ENCODE results near the gene KCND2.
"Not testable (repeated sequence)": the region's sequence is repeated elsewhere in the genome, so short reads cannot be mapped to it uniquely, and the experiment has no call there.

Gene KCND2

DNA sequence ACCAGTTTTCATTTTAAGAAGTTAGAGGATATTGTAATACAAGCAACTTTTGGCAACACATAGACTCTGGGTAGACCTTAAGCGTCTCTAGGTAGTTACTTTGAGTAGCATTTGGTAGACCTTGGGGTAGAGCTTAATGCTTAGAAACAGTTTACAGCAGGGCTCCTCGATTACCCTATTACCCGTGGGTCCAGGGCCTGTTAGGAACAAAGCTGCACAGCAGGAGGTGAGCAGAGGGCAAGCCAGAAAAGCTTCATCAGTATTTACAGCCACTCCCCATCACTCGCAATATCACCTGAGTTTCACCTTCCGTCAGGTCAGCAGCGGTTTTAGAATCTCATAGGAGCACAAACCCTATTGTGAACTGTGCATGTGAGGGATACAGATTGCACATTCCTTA, 411.5 kb downstream of the KCND2 start:
- in situ Hi-C loops (cut with MboI; ENCODE audit: low sequenced_read_pairs), result no loop called here

DNA sequence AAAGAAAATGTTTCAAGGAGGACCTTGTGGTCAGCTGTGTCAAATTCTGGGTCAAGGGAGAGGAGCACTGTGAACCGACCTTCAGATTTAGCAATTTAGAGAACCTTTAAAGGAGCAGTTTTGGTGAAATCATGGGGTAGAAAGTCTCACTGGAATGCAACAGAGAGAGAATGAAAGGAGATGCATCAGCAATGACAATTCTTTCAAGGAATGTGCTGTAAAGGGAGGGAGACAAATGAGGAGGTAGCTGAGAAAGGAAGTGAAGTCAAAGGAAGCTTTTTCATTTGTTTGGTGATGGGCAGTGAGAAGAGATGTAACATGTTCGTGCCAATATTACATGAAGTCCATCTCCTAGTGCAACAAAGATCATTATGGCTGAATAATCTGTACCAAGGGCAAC, 418.9 kb downstream of the KCND2 start:
- in situ Hi-C loops (cut with MboI; ENCODE audit: low sequenced_read_pairs), result no loop called here

DNA sequence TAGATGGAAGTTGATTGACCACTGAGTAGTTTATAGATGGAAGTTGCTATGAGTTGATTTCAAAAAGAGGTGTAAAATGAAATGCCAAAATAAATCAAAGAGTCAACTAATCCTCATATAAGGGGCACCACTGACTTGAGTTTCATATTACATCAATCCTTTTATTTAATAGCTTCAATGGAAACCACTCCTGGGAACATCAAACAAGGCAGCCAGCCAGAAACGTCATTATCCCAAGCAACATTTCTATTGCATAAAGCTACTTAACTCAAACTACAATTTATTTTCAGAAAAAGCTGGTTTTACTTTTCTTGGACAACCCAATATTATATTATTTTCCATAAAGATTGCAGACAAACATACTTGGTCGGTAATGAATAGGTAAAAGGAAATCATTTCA, 422.9 kb downstream of the KCND2 start:
- in situ Hi-C loops (cut with MboI; ENCODE audit: low sequenced_read_pairs), result no loop called here

DNA sequence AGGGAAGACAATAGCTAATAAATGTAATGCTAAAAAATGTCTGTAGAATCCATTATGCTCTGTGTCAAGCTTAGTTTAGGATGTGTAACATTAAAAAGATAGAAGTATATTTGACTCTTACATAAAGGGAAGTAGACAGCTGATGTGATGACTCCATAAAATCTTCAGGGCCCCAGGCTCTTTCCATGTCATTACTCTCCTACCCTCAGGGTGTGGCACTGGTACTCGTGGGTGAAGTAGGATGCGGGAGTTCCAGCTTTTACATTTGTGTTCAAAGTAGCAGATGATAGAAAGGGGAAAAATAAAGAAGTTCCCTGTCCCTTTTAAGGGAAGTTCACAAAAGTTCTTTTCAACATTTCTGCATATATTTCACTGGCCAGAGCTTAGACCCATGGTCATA, 427.8 kb downstream of the KCND2 start:
- in situ Hi-C loops (cut with MboI; ENCODE audit: low sequenced_read_pairs), result no loop called here

DNA sequence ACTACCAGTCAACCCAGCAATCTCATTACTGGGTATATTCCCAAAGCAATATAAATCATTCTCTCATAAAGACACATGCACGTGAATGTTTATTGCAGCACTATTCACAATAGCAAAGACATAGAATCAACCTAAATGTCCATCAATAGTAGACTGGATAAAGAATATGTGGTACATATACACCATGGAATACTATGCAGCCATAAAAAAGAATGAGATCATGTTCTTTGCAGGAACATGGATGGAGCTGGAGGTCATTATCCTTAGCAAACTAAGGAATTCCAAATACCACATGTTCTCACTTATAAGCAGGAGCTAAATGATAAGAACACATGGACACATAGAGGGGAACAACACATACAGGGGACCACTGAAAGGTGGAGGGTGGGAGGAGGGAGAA, 429.4 kb downstream of the KCND2 start:
- in situ Hi-C loops (cut with MboI; ENCODE audit: low sequenced_read_pairs), result not testable (repeated sequence)

DNA sequence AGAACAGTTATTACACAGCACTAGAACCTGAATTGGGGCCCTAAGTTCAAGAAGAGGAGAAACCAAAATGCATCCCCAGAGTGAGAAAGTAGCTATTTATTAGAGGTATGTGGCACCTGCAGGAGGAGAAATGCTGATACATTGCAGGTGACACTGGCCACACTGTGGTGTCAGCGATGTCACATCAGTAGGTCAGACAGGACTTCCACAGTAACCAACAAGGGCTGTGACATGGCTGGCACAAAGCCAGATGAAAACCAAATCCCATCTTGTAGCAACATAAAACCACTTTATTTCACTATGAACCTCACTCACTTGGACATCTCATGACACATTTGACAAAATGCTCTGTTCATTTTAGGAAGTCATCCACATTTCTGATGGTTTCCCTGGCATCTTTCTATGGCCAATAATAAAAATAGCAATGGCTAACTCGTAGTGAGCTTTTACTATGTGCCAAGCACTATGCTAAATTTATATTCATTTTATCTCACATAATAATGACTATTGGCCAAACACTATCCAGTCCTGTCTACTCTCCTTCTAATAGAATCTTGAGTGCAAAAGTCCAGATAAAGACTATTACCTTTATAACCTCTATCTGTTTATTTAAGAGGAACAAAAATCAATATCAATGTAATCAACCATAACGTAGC, 430.7 kb downstream of the KCND2 start:
- in situ Hi-C loops (cut with MboI; ENCODE audit: low sequenced_read_pairs), result no loop called here

DNA sequence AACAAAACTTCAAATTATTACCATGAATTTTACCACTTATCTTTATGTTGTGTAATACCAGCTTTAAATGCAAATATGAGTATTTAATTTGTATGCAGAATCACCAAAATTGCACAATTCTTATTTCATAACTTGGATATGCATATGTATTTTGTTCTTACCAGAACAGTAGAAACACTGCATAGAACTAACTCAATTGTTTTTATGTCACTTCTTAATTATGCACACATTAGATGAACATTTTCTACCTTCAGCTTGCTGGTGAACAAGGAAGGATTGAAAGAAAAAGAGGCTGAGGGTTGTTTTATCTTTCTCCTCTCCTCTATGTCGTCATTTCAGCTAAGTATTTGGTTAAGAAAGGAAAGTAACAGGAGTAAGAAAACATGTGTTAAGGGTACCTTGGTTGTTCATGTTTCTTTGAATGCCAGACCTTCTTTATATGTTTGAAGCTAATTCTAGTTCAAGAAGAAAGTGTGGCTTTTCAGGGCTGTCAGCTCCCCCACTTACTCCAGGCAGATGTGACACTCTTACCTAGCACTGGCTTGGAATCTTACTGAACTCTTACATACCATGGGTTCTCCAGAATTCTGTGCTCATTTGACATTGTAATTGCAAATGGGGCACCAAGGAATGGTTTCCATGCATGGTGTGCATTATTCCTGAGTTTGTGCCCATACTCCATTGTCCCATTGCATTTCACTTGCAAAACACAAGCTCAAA, 436.4 kb downstream of the KCND2 start:
- in situ Hi-C loops (cut with MboI; ENCODE audit: low sequenced_read_pairs), result no loop called here

DNA sequence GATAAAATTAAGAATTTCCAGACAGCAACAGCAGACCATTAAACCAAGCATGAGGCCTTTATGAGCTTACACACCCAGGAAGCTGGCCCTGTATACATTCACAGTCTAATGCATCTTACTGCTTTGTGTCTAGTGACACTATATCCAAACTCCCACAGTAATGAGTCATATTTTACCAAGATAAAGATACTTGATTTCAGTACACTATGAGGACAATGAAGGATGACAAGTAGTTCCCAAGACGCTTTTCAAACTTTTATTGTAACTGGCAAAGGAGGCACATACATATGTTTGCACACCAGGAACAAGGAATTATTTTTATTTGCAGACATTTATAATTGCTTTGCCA, 437.0 kb downstream of the KCND2 start:
- in situ Hi-C loops (cut with MboI; ENCODE audit: low sequenced_read_pairs), result no loop called here

DNA sequence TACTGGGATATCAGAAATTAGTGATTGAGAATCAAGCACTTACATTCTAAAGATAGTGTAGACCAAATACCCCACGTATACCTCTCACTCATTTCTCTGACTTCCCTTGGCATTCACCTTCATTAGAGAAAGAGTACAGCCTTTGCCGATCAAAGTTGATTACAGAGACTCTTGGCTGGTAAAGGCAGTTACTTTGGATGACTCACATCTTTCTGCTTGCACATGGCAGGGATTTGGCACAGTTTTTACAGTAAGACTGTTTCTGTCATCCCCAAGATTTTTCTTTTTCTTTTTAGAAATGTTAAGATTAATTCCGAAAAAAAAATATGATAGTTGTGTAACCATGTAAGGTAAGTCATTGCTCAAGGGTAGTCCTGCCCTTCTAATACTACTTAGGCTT, 442.0 kb downstream of the KCND2 start:
- in situ Hi-C loops (cut with MboI; ENCODE audit: low sequenced_read_pairs), result no loop called here

DNA sequence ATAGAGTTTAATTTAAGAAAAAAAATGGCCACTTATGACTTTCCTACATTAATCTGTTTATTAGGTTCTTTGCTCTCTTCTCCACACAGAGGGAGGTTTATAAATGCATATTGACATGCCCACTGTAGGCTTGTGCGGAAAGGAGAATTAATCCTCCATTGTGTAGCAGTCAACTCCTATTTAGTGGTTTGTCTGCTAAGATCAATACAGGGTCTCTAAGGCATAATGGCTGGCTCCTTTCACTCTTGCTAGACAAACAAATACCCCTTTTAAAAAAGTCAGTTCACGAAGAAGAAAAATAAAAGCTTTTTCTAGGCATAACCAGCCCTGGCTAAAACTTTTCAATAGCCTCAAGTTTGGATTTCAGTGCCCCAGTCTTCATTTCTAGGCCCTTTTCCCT, 443.3 kb downstream of the KCND2 start:
- in situ Hi-C loops (cut with MboI; ENCODE audit: low sequenced_read_pairs), result no loop called here

DNA sequence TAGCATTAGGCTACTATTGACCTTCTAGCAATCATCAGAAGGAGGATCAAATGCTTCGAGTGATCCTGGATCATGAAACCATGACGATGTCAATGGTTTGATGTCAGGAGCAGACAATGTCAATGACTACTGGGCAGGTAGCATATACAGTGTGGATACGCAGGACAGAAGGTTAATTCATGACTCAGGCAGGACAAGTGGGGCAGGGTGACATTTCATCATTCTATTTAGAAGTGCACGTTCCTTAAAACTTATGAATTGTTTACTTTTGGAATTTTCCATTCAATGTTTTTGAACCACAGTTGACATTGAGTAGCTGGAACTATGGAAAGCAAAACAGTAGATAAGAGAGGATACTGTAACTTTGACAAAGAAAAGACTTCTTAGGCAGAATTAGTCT, 444.2 kb downstream of the KCND2 start:
- in situ Hi-C loops (cut with MboI; ENCODE audit: low sequenced_read_pairs), result no loop called here

DNA sequence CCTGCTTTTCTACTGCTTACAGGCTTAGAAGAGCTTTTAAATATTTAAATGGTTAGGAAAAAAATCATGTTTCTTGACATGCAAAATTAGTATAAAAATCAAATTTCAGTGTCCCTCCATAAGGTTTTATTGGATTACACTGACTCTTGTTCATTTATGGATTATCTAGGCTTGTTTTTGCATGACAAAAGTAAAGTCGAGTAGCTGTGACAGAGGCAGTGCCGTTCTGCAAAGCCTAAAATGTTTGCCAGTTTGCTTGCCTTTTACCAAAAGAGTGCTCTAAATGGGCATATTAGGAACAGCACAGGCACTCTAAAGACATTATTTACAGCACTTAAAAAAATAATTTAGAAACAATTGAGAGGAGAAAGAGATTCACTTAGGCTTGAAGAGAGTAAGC, 445.4 kb downstream of the KCND2 start:
- in situ Hi-C loops (cut with MboI; ENCODE audit: low sequenced_read_pairs), result no loop called here

DNA sequence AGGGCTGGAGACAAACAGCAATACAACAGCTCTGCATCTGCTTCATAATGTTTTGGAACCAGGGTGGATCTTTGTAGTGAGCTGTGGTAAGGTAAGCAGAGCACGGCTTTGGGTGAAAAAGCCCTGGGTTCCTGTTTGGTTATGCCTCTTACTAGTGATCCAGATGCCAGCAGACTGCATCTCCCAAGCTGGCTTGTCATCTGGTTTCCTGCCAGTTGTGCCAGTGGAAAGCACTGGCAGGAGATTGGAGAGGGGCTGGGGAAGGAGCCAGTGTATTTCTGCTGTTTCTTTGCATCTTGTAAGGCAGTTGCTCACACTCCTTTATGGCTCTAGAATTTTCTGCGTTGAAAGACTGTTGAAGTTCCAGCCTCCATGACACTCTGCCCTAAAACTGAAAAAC, 447.3 kb downstream of the KCND2 start:
- in situ Hi-C loops (cut with MboI; ENCODE audit: low sequenced_read_pairs), result no loop called here

DNA sequence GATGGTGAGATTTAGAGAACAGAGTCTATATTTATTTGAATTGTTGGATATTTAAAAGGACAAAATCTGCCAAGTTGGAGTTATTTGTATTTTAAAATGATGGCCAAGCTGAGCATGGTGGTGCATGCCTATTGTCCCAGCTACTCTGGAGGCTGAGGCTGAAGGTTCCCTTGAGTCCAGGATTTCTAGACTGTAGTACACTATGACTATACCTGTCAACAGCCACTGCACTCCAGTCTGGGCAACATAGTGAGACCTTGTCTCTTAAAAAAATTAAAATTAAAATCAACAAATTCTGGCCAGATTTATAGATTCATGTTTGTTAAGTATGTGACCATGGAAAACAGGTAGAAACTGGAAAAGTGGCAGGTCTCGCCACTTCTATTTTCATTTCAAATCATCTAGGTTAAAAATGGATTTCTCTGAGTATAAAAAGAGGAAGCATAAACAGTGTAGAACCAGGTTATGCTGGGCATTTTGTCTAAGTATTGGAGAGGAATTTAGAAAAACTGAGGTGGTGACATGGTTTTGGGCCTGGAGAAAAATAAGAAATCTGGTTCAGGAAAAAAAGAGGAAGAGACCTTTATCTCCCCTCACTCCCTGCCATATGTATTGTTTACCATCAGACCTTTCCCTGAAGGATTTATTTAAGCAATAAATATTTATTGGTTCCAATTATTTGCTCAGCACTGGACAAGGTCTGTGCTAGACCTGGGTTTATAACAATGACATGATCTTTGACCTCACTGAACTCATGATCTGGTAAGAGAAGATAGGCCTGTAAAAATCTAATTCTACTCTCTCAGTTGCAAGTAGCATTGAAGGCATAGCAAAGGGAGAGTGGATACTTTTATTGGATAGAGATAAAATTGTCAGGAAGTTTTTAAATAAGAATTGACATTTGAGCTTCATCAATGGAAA, 450.8 kb downstream of the KCND2 start:
- in situ Hi-C loops (cut with MboI; ENCODE audit: low sequenced_read_pairs), result no loop called here

DNA sequence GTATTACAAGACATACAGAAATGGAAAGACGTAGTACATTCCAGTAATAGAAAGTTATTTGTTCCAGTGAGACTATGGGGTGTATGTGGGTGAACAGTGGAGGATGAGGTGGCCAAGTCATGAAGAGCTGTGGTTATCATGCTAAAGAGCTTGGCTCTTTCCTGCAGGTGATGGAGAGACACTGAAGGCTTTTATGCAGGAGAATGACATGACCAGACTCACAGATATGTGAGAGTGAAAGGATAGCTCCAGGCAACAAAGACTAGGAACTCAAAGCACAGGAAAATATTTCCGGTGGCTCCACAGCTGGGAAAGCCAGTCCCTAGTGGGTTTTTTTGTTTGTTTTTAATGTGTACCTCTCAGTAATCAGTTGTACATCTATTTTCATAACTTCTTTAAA, 451.5 kb downstream of the KCND2 start:
- in situ Hi-C loops (cut with MboI; ENCODE audit: low sequenced_read_pairs), result no loop called here

DNA sequence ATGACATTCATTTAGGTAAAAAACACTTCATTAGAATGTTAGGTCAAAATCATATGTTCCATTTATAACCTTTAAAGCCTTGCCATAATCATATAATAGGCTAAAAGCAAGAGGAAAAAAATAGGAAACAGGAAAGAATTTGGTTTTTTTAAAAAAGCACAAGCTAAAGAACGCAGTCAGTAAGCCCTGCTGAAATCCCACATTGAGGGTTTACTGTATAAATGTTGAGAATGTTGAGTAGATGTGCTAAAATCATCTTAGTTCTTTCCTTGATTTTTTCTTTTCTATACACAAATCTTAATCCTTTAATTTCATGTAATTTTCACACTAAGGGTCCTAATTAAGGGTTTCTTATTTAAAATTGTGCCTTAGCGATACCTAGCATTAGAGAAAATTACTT, 452.0 kb downstream of the KCND2 start:
- in situ Hi-C loops (cut with MboI; ENCODE audit: low sequenced_read_pairs), result no loop called here

DNA sequence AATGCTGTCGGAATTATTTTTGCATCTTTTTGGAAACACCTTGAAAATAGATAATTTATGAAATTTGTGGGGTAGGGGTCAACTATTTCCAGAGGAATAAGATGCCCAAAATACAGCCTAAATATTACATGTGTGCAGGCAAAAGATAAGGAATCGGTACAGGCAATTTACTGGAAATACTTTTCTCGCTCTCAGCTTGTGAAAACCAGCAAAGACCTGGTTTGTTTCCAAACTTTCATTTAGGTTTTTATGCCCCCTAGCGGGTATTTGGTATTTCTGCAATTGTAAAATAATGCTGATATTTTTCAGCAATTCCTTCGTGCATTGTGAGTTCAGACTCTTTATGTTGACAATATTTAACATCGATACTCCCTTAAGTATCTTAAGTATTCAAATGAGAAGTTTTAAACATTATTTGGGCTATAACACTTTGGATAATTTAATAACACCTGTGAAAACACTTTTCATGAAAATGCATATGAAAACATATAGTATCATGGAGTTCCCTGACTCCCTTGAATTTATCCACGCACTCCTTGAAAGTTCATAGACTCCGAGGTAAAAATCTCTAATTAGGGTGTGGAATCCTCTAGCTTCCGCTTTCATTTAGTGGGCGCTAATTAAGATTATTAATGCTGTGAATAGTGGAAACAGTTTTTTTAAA, 452.5 kb downstream of the KCND2 start:
- in situ Hi-C loops (cut with MboI; ENCODE audit: low sequenced_read_pairs), result no loop called here

DNA sequence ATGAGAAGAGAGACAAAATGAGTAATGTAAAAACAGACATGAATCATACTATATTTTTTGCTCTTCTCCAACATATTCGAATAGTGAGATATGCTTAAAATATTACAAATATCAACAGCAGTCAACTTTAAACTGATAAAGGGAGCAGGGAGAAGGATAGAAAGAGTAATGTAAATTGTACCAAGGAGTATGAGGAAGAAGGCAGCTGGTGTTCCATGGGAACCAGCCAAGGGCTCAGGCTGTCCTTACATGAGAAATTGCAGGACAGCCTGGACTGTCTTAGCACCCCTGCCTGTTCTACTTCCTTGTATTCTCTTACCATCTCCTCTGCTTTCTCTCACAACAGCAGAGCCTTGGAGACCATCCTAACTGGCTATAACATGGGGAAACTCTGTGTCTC, 456.3 kb downstream of the KCND2 start:
- in situ Hi-C loops (cut with MboI; ENCODE audit: low sequenced_read_pairs), result no loop called here

DNA sequence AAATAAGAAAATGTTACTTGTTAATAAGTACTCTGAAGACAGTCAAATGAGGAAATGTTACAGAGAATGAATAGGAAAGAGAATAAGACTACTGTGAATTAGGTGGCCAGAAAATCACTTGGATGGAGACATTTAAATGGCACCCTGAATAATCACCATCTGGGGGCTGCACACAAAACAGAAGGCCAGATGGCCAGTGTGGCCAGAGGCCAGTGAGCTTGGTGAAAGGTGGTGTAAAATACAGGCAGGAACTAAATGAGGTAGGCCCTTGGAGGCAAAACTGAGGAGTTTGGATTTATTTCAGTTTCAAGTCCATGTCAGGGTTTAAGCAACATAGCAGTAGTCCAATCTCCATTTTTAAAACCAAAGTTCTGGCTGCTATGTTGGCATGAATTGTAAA, 458.3 kb downstream of the KCND2 start:
- in situ Hi-C loops (cut with MboI; ENCODE audit: low sequenced_read_pairs), result no loop called here

DNA sequence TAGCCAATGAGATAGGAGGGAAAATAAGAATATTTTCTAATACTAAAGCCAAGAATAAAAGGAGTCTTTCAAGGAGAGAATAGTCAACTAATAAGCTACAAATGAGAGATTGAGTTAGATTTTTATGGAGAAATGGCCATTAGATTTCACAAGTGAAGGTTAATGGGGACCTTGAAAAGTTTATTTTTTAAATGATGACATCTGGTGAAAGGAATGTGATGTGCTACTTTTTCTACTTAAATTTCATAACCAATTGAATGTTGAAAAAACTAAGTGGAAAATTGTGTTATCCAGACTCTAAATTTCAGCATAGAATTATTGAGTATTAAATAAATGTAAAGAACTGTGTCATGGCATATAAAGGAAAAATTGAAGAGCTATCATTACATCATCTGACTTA, 459.3 kb downstream of the KCND2 start:
- in situ Hi-C loops (cut with MboI; ENCODE audit: low sequenced_read_pairs), result no loop called here

DNA sequence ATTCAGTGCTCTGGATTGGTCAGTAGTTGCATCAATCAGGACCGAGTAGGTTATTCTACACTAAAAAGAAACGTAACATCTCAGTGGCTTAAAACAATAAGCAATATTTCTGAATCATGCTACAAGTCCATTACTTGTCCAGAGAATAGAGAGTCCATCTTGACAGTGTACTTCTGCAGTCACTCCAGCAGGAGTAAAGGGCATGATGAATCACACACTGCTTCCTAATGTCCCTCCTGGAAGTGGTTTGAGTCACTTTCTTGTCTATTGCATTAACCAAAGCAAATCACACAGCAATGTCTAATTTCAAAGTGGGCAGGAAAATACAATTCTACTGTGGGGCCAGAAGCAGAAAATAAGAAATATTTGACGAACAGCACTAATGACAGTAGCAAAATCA, 460.2 kb downstream of the KCND2 start:
- in situ Hi-C loops (cut with MboI; ENCODE audit: low sequenced_read_pairs), result no loop called here

All from hTERT RPE-1 (cell line).